B cell (primary cell): Measurements from ENCODE around the gene PLA2G4D. TPM values are rescaled to one million over a fixed set of nuclear protein-coding genes. Genes with fewer than 3 reads are reported as not detected.

Experiments
- ATAC-seq: fragments of 200-7000 bp; cut with Tn5 transposase; one replicate; pipeline ENCODE4 v1.10.0; 2021; ENCODE audit warnings: low read depth, mild to moderate bottlenecking, moderate number of reproducible peaks, moderate library complexity
- CTCF ChIA-PET: fragments of 350-600 bp; sonication (Branson Sonifier 250); formaldehyde crosslinking; loops from one replicate; lab custom pipeline; 2021; ENCODE audit warnings: antibody characterized with exemption, inconsistent platforms; lab: Charles Lee
- POLR2A ChIA-PET: fragments of 350-600 bp; sonication (Branson Sonifier 250); formaldehyde crosslinking; loops from one replicate; lab custom pipeline; 2021; ENCODE audit warnings: antibody characterized with exemption; lab: Charles Lee
- DNase-seq: peaks from one replicate; pipeline ENCODE4 v3.0.0; 2013
- H2AFZ ChIP-seq: 2 replicates; pipeline ENCODE4 v1.6.1; 2012; ENCODE audit warnings: mild to moderate bottlenecking, low read depth, low read length; ENCODE audit not compliant: insufficient read depth, poor library complexity, severe bottlenecking
- H3K27ac ChIP-seq, 2 donors: 1 replicate in 1 of 2; 2 replicates in 1 of 2; pipeline ENCODE4 v1.5.1; 2012 to 2013; ENCODE audit warnings: low read length in 2 of 2, mild to moderate bottlenecking in 2 of 2, moderate library complexity in 1 of 2
- H3K27me3 ChIP-seq, 4 experiments: fragments of 200-600 bp in 1 of 4; sonication (generic) in 1 of 4; replicated peaks in 1 of 4; 1 replicate in 2 of 4; 2 replicates in 2 of 4; pipeline versions ENCODE4 v1.6.1 to v1.7.0; 2013 to 2016; ENCODE audit warnings: low read length in 3 of 4, mild to moderate bottlenecking in 2 of 4, mixed read lengths in 1 of 4, moderate library complexity in 1 of 4; ENCODE audit not compliant: insufficient read depth in 4 of 4, control insufficient read depth in 3 of 4; ENCODE audit errors: control extremely low read depth in 1 of 4
- H3K36me3 ChIP-seq, 2 experiments: replicated peaks in 1 of 2; 1 replicate in 1 of 2; 2 replicates in 1 of 2; pipeline versions ENCODE4 v1.6.1 to v1.7.1; 2013; ENCODE audit warnings: low read length in 1 of 2; ENCODE audit not compliant: insufficient read depth in 2 of 2, control insufficient read depth in 1 of 2; ENCODE audit errors: control extremely low read depth in 1 of 2, extremely low read depth in 1 of 2
- H3K4me1 ChIP-seq, 2 donors: fragments of 200-600 bp in 1 of 2; sonication (generic) in 1 of 2; 1 replicate in 1 of 2; 2 replicates in 1 of 2; pipeline versions ENCODE4 v1.5.1 to v1.6.1; 2013 to 2017; ENCODE audit warnings: low read length in 2 of 2; ENCODE audit not compliant: control insufficient read depth in 2 of 2, insufficient read depth in 2 of 2
- H3K4me2 ChIP-seq: replicated peaks from 2 replicates; pipeline ENCODE3; 2012; ENCODE audit warnings: mild to moderate bottlenecking, low read depth, low read length; ENCODE audit not compliant: poor library complexity, severe bottlenecking
- H3K4me3 ChIP-seq, 5 experiments: fragments of 200-600 bp in 1 of 5; sonication (generic) in 1 of 5; 1 replicate in 3 of 5; 2 replicates in 2 of 5; pipeline versions ENCODE4 v1.5.1 to v1.7.0; 2011 to 2016; ENCODE audit warnings: low read length in 4 of 5, mild to moderate bottlenecking in 4 of 5, low read depth in 2 of 5, control low read depth in 1 of 5, moderate library complexity in 1 of 5; ENCODE audit not compliant: insufficient read depth in 1 of 5; ENCODE audit errors: control extremely low read depth in 1 of 5, extremely low read depth in 1 of 5
- H3K79me2 ChIP-seq: fragments of 200-600 bp; sonication (generic); one replicate; pipeline ENCODE4 v1.6.0; 2016; ENCODE audit warnings: low read length; ENCODE audit not compliant: control insufficient read depth, insufficient read depth
- H3K9ac ChIP-seq: fragments of 200-600 bp; sonication (generic); 2 replicates; pipeline ENCODE4 v1.6.1; 2017; ENCODE audit warnings: mild to moderate bottlenecking, low read length, moderate library complexity
- H3K9me3 ChIP-seq, 3 donors: one replicate each; pipeline versions ENCODE4 v1.6.1 to v1.7.1; 2013; ENCODE audit warnings: low read length in 2 of 3; ENCODE audit not compliant: control insufficient read depth in 2 of 3, insufficient read depth in 1 of 3; ENCODE audit errors: control extremely low read depth in 1 of 3
- H4K20me1 ChIP-seq: 2 replicates; pipeline ENCODE4 v1.6.0; 2012; ENCODE audit warnings: mild to moderate bottlenecking, low read length; ENCODE audit not compliant: insufficient read depth, control insufficient read depth, poor library complexity, severe bottlenecking
- H3K27ac Mint-ChIP-seq: one replicate; pipeline ENCODE4 v1.8.0; 2021; ENCODE audit warnings: mixed read lengths
- H3K27me3 Mint-ChIP-seq: one replicate; pipeline ENCODE4 v1.8.0; 2021; ENCODE audit warnings: mixed read lengths
- H3K4me1 Mint-ChIP-seq: one replicate; pipeline ENCODE4 v1.8.0; 2021; ENCODE audit warnings: mixed read lengths
- H3K4me3 Mint-ChIP-seq: one replicate; pipeline ENCODE4 v1.8.0; 2021; ENCODE audit warnings: mixed read lengths
- H3K9me3 Mint-ChIP-seq: one replicate; pipeline ENCODE4 v1.8.0; 2022; ENCODE audit warnings: mixed read lengths; ENCODE audit not compliant: insufficient read depth
- EZH2 ChIP-seq: IDR thresholded peaks from 2 replicates; pipeline ENCODE4 v1.6.1; 2012; ENCODE audit warnings: borderline replicate concordance, low read depth, mild to moderate bottlenecking, moderate library complexity, low read length; ENCODE audit not compliant: insufficient read depth, poor library complexity, severe bottlenecking
- WGBS: methylation state at CpG from one replicate; pipeline ENCODE4 v1.1.5; 2013; ENCODE audit warnings: missing lambda C conversion rate; ENCODE audit not compliant: insufficient coverage; 5-methylcytosine and 5-hydroxymethylcytosine counted together
- intact Hi-C: fragments of 100-400 bp; cut with micrococcal nuclease; formaldehyde crosslinking; loops from one replicate; pipeline ENCODE4 v1.10.0; 2022
- polyA plus RNA-seq: library from polyadenylated mRNA; depleted of rRNA; stranded (reverse); fragments of >200 nt; gene quantifications from 2 replicates; pipeline ENCODE4 v1.2.3, GENCODE V29; 2012
- total RNA-seq, 2 donors: library from RNA; stranded (reverse); fragments of 120-200 nt in 1 of 2; gene quantifications; 1 replicate in 1 of 2; 2 replicates in 1 of 2; pipeline versions ENCODE4 v1.2.3 to v1.2.4, GENCODE V29; 2013 to 2022
- TF ChIP-seq, protein P1 (sequence below): fragments of 200-600 bp; IDR thresholded peaks from one replicate; pipeline ENCODE4 v1.8.0; 2022; ENCODE audit warnings: antibody characterized with exemption, mild to moderate bottlenecking

The PLA2G4D gene
- total and polyA plus RNA-seq, 2 donors (not counting 1 experiment from before 2014, with no cell fraction given): not detected

GRCh38 chr15:42100021-42100800, 5.8 kb upstream of the PLA2G4D start:
- H3K9me3 ChIP-seq: peaks cover 0 to 3% (median 0%) of the 10 kb centered on the region in 3 donors
- DNase-seq (no peak), ATAC-seq (no peak)
- no peaks in the 10 kb centered on the region for H3K36me3 ChIP-seq
- peaks cover 0 to 3% of the 10 kb centered on the region in 2 donors for H3K4me1 ChIP-seq
- ChIA-PET CTCF (no interaction called here), POLR2A (no interaction called here)
- Mint-ChIP-seq H3K9me3 (no peaks in the 10 kb centered on the region), H3K4me1 (no peaks in the 10 kb centered on the region), H3K27me3 (peaks cover 27% of the 10 kb centered on the region), H3K4me3 (no peak overlapping the region), H3K27ac (no peak overlapping the region)
- intact Hi-C loops: no loop called here
- WGBS: 96% methylated on average over 5 of the region's 8 CpGs
- no peak overlapping the region for H2AFZ ChIP-seq
- TF ChIP-seq, protein P1, sequence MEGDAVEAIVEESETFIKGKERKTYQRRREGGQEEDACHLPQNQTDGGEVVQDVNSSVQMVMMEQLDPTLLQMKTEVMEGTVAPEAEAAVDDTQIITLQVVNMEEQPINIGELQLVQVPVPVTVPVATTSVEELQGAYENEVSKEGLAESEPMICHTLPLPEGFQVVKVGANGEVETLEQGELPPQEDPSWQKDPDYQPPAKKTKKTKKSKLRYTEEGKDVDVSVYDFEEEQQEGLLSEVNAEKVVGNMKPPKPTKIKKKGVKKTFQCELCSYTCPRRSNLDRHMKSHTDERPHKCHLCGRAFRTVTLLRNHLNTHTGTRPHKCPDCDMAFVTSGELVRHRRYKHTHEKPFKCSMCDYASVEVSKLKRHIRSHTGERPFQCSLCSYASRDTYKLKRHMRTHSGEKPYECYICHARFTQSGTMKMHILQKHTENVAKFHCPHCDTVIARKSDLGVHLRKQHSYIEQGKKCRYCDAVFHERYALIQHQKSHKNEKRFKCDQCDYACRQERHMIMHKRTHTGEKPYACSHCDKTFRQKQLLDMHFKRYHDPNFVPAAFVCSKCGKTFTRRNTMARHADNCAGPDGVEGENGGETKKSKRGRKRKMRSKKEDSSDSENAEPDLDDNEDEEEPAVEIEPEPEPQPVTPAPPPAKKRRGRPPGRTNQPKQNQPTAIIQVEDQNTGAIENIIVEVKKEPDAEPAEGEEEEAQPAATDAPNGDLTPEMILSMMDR: no peak
- TF ChIP-seq EZH2: no peak
- no peak overlapping the region for H3K4me3 ChIP-seq
- no peaks in the 10 kb centered on the region for H3K79me2 ChIP-seq
- H3K27me3 ChIP-seq: peaks cover 0 to 4% (median 0%) of the 10 kb centered on the region in 4 experiments
- no peak overlapping the region for H3K9ac ChIP-seq
- H3K27ac ChIP-seq: no peak overlapping the region
- no peaks in the 10 kb centered on the region for H4K20me1 ChIP-seq
- H3K4me2 ChIP-seq: no peak overlapping the region

DNA sequence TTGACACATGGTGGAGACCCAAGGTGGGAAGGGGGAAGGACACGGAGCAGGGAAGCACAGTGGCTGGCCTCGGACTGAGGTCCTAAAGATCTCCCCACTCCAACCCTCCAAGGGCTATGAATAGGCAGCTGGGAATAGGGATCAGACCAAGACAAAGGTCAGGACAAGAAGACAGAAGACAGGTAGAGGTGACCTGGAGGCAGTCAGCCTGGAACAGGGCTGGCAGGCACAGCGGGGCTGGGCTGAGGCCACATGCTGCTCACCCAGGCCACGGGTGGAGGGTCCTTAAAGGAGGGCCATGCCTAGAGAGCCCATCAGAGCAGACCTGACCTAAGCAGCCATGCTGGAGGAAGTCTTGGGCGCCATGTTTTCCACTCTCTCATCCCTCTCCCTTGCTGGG, 2.7 kb upstream of the PLA2G4D start:
- no peak overlapping the region for H3K9ac ChIP-seq
- POLR2A ChIA-PET: no interaction called here
- ATAC-seq: no peak
- no peaks in the 10 kb centered on the region for H4K20me1 ChIP-seq
- no peak for DNase-seq
- H3K9me3 ChIP-seq: peaks cover 0 to 3% (median 0%) of the 10 kb centered on the region in 3 donors
- H2AFZ ChIP-seq: no peak overlapping the region
- no peaks in the 10 kb centered on the region for H3K4me1 ChIP-seq
- no peaks in the 10 kb centered on the region for H3K36me3 ChIP-seq
- intact Hi-C loops: no loop called here
- 83% methylated on average over 3 of the region's 5 CpGs for whole genome bisulfite sequencing
- H3K4me3 ChIP-seq: no peak overlapping the region
- Mint-ChIP-seq H3K4me3 (no peak overlapping the region), H3K27ac (no peak overlapping the region), H3K4me1 (no peaks in the 10 kb centered on the region), H3K9me3 (no peaks in the 10 kb centered on the region), H3K27me3 (peaks cover 25% of the 10 kb centered on the region)
- CTCF ChIA-PET: interaction anchor here (0.7 kb wide), 1 partner anchor 1240 kb away, joined by 3 read pairs; no protein-coding TSS in a partner anchor
- H3K4me2 ChIP-seq: no peak overlapping the region
- no peaks in the 10 kb centered on the region for H3K79me2 ChIP-seq
- no peak overlapping the region for H3K27ac ChIP-seq
- peaks cover 0 to 4% (median 0%) of the 10 kb centered on the region in 4 experiments for H3K27me3 ChIP-seq
- TF ChIP-seq EZH2: no peak
- TF ChIP-seq, protein P1: no peak
